Fibroblast of skin of scalp (primary cell): ENCODE results near the gene DIAPH3.
"Not testable (repeated sequence)": the region's sequence is repeated elsewhere in the genome, so short reads cannot be mapped to it uniquely, and the experiment has no call there.

Experiments used
- DNase-seq: peaks from one replicate; pipeline ENCODE4 v3.0.0-alpha.2; 2013

The DIAPH3 gene

DNA sequence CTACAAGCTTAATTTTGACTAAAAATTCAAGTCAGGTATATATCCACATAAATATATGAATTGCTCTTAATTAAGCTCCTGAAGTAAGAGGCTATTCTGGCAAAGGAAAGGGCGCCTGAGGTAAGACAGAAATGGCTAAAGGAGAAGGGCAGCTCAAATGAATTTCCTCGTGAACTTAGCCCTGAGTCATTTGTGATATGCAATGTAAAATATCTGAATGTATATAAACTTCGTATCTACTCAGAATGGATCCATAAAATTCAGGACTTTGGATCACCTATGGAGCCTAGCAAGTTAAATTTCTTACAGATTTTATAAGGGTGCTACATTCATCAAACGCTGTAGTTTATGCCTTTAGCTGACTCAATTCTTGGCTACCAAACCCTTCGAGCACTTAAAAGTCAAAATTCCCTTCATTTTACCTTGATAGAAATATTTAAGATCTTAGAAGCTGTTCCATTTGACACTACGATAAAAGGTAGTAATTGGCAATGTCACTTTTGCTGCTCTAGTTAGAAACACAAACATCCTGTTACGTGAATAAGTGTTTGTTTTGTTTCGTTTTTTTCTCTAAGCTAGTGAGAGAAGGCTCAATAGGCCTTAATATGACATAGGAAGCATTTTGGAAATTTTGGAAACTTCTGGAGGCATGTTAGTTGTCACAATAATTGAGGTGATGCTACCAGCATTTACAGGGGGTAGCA is 69.2 kb downstream of the DIAPH3 start:
- no peak for DNase-seq

GRCh38 chr13:60093425-60094019 is 70.2 kb downstream of the DIAPH3 start:
- DNase-seq, result no peak

DNA sequence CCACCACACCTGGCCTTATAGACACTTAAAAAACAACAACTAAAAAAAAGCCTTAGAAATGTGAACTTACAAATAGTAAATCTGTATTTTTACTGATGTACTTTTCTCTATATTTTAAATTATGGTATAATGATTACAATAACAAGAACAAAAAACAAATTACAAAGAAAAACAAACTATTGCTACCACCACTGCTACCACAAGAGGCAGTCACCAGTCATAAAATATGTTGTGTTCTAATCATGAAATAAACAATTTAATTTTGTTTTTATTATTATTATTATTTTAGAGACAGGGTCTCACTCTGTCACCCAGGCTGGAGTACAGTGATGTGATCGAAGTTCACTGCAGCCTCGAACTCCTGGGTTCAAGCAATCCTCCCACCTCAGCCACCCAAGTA is 72.2 kb downstream of the DIAPH3 start:
- no peak for DNase-seq

GRCh38 chr13:60090574-60090973 is 73.2 kb downstream of the DIAPH3 start:
- peak; percentile 49 for DNase-seq

GRCh38 chr13:60083780-60084179 is 79.9 kb downstream of the DIAPH3 start:
- DNase-seq, result not testable (repeated sequence)

DNA sequence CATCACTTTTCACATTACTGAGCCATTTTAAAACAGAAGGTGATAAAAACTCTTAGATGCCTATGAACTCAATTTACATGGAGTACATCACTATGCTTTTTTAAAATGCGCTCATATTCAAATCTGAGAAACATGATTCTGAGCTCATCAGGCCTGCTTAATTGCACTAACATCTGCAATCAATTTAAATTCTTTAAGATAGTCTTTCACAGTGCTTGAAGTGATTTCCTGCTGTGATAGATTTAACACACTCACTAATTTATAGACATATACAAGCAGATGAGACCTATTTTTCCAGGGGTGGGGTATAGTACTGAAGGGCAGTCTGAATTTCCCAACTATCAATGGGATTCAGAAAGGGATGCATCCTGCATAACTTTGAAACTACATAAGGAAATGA is 82.9 kb downstream of the DIAPH3 start:
- peak; percentile 77 for DNase-seq

DNA sequence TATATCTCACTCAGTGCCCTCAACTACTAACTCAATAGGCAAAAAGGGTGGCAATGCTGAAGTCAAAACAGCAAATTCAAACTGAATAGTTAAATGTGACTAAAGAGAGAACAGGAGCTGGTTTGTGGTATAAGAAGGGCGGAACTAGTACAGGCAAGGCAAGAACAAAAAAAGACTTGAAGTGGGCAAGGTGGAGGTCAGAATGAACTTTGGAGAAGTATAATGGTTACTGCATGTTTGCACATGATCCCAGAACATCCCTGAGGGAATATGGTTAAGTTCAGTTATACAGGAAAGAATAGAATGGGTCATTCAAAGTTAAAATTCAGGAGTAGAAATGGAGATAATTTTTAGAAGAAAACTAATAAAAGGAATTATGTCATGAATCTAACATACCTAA is 85.5 kb downstream of the DIAPH3 start:
- DNase-seq, result no peak

- peak; percentile 70 for DNase-seq
These were observed 87.9 kb downstream of the DIAPH3 start for GRCh38 chr13:60075850-60076249.

- no peak for DNase-seq
These were observed 89.3 kb downstream of the DIAPH3 start for GRCh38 chr13:60074397-60074796.

GRCh38 chr13:60066226-60066625 is 97.5 kb downstream of the DIAPH3 start:
- no peak for DNase-seq

DNA sequence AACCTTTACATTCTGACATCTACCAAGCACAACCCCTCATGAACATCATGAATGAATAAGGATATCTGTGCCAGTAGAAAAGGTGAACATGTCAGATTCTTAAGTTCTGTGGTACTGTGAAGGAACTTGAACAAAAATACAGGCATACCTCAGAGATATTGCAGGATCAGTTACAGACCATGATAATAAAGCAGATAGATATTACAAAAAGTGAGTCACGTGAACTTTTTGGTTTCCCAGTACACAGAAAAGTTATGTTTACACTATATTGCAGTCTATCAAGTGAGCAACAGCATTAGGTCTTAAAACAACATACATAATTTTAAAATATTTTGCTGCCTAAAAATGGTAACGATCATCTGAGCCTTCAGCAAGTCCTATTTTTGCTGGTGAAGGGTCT is 101.2 kb downstream of the DIAPH3 start:
- DNase-seq, result no peak

GRCh38 chr13:60061737-60062136 is 102.0 kb downstream of the DIAPH3 start:
- DNase-seq, result no peak

DNA sequence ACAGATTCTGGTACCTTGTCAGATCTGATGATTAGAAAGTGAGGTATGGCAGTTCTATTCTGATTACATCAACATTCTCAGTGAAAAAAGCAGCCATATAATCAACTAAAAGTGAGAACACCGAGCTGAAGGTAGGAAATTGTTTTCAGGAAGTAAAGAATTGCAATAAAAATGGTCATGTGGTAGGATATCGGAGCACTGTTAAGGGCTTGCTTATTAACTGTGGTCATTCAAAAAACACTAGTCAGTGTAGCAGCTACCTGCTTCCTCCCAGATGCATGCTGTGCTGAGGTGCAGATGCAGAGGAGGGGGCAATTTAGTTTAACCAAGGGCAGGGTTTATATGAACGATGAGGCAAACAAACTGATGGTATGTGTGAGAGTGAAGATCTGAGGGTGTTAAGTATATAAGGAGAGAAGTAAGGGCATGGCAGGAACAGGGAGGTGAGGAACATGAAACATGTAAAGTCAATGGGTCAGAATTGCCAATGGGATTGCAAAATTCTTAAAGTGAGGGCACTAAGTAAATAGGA is 111.9 kb downstream of the DIAPH3 start:
- no peak for DNase-seq

- not testable (repeated sequence) for DNase-seq
These were observed 115.4 kb downstream of the DIAPH3 start for GRCh38 chr13:60048353-60048752.

DNA sequence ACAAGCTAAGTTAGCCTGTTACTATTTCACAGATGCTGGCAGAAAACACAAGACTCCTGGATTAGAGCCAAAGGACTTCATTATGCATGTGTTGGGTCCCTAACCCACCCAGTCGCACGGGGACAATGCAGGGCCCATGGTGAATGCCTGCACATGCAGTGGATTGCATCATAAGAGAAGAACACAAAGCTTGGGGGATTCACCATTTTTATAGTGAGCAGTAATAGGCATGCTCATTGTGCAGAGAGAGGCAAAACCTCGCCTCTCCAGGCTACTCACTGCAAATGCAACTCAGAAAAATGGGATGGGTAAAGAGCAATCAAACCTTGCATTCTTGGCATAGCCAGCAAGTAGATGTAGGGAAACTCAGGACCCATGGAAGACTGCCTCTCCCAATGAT is 115.8 kb downstream of the DIAPH3 start:
- peak; percentile 21 for DNase-seq

DNA sequence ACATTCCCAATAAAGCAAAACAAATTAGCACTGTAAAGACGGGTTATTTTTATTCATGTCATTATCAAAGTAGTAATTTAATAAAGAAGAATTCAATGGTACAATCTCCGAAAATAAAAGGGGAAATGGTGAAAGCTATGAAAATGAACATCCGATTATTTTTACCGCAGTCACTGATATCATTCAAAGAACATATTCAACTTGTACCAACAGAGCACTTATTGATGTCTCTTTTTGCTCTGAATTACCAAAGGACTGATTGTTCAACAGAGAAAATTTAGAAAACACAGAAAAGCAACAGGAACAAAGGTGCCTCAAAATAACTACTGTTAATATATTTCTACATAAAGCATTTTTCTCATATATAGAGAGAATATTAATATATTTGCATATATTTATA is 119.4 kb downstream of the DIAPH3 start:
- DNase-seq, result no peak

GRCh38 chr13:60043262-60043661 is 120.5 kb downstream of the DIAPH3 start:
- DNase-seq, result peak; percentile 17

- DNase-seq, result not testable (repeated sequence)
These were observed 123.1 kb downstream of the DIAPH3 start for GRCh38 chr13:60040668-60041067.

DNA sequence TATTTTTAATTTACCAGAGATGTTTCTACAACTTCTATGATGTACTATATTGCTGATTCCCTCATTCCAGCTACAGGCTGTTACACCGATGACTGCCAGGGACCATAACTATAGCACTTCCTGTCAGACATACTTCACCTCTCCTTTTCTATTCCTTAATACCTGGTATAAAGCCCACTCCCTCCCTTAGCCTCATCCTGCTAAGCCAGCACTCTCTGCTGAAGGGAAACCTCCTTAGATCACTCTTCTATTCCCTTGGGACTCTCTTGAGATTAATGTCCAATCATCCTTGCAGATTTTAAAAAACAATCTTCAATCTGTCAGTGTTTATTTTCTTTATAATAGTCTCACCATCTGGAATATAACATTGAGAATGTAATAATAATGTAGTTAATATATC is 127.9 kb downstream of the DIAPH3 start:
- no peak for DNase-seq

GRCh38 chr13:60032851-60033250 is 130.9 kb downstream of the DIAPH3 start:
- DNase-seq, result peak; percentile 17

DNA sequence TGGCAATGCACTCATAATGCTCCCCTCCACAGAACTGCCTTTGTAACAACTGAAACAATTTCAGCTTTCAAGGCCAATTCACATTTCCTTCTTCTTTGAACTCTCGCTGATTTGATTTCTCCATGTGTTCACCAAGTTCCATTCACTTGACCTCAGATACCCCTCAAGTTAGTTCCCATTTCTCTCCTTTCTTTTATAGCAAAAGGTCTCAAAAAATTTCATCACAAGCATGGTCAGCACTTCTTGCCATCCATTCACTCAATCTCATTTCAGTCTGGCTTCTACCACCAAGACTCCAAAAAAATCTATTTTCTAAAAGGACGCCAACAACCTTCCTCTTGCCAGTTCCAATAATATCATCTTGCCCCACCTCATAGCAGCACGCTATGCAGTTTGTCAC is 135.7 kb downstream of the DIAPH3 start:
- no peak for DNase-seq

DNA sequence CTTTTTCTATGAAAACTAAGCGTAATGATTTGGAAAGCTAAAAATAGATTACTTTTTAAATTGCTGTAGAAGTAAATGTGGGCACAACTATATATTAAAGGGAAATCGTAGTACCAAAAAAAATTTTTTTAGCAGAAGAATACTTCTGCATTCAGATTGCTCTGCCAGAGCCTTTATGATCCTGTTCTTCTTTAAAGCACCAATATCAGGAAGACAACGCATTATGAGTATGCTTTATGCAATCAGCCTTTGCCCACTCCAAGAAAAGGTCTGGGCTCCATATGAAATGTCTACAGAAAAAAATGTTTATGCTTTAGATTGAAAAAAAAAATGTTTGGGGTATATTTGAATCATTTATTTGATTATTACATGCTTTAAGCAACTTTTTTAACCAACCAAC is 137.4 kb downstream of the DIAPH3 start:
- DNase-seq, result no peak

- DNase-seq, result no peak
These were observed 143.4 kb downstream of the DIAPH3 start for GRCh38 chr13:60020288-60020687.
